Ishikawa (cell line): Measurements from ENCODE around the gene SLC48A1.

Experiments
- CEBPB ChIP-seq: IDR thresholded peaks from 2 replicates; pipeline ENCODE4 v1.6.1; 2012
- CREB1 ChIP-seq: IDR thresholded peaks from 2 replicates; pipeline ENCODE4 v1.6.1; 2012; ENCODE audit warnings: low read depth
- EGR1 ChIP-seq: IDR thresholded peaks from 2 replicates; pipeline ENCODE4 v1.6.1; 2012
- EP300 ChIP-seq: IDR thresholded peaks from 2 replicates; pipeline ENCODE4 v1.6.1; 2012; ENCODE audit warnings: borderline replicate concordance
- FOXM1 ChIP-seq: IDR thresholded peaks from 2 replicates; pipeline ENCODE4 v1.6.1; 2012; ENCODE audit warnings: low read depth, borderline replicate concordance
- NFIC ChIP-seq: IDR thresholded peaks from 2 replicates; pipeline ENCODE4 v1.6.1; 2012
- RAD21 ChIP-seq: IDR thresholded peaks from 2 replicates; pipeline ENCODE4 v1.6.1; 2012; ENCODE audit warnings: low read depth
- REST ChIP-seq: IDR thresholded peaks from 2 replicates; pipeline ENCODE4 v1.6.1; 2012; ENCODE audit warnings: low read depth, mild to moderate bottlenecking
- TAF1 ChIP-seq: IDR thresholded peaks from 2 replicates; pipeline ENCODE4 v1.6.1; 2012; ENCODE audit warnings: low read depth, mild to moderate bottlenecking
- TCF12 ChIP-seq: IDR thresholded peaks from 2 replicates; pipeline ENCODE4 v1.6.1; 2012; ENCODE audit warnings: low read depth
- TEAD4 ChIP-seq: IDR thresholded peaks from 2 replicates; pipeline ENCODE4 v1.6.1; 2012
- YY1 ChIP-seq: IDR thresholded peaks from 2 replicates; pipeline ENCODE4 v1.6.1; 2012; ENCODE audit warnings: low read depth
- ZBTB7A ChIP-seq: IDR thresholded peaks from 2 replicates; pipeline ENCODE4 v1.6.1; 2012; ENCODE audit warnings: low read depth
- TF ChIP-seq, protein P1 (sequence below): IDR thresholded peaks from 2 replicates; pipeline ENCODE4 v1.6.1; 2012
- TF ChIP-seq, protein P2 (sequence below): IDR thresholded peaks from 2 replicates; pipeline ENCODE4 v1.6.1; 2012

Gene SLC48A1

DNA sequence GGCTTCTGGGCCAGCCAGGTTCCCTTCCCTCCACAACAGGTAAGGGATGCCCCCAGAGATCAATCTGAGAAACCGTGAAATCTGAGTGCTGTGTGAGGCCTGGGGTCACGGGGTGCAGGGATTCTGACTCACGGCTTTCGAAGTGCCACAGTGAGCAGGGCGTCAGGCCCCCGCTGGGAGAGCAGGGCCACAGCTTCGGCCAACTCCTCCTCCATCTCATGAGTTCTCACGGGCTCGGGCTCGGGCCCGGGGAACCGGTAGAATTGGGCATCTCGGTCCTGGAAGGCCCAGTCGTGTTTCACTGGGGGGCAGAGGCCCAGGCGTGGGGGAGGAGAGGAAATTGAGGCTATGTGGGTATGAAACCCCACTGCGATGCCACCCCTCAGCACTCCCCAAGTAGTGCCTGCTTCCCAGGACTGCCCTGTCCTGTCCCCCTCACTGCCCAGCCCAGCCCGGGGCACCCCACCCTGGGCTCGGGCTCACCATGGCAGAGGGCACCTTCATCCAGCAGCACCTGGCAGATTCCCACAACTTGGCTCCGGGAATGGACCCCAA lies 22.0 kb upstream of the SLC48A1 start:
- no peak for TF ChIP-seq TCF12
- TF ChIP-seq, protein P1, sequence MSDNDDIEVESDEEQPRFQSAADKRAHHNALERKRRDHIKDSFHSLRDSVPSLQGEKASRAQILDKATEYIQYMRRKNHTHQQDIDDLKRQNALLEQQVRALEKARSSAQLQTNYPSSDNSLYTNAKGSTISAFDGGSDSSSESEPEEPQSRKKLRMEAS = no peak
- no peak for TF ChIP-seq CEBPB
- TF ChIP-seq YY1 = no peak
- TF ChIP-seq ZBTB7A = no peak
- no peak for TF ChIP-seq RAD21
- TF ChIP-seq FOXM1 = no peak
- no peak for TF ChIP-seq TAF1
- no peak for TF ChIP-seq EP300
- TF ChIP-seq, protein P2, sequence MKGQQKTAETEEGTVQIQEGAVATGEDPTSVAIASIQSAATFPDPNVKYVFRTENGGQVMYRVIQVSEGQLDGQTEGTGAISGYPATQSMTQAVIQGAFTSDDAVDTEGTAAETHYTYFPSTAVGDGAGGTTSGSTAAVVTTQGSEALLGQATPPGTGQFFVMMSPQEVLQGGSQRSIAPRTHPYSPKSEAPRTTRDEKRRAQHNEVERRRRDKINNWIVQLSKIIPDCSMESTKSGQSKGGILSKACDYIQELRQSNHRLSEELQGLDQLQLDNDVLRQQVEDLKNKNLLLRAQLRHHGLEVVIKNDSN = no peak
- TF ChIP-seq TEAD4 = no peak
- no peak for TF ChIP-seq NFIC
- TF ChIP-seq REST = no peak
- TF ChIP-seq CREB1 = no peak
- TF ChIP-seq EGR1 = no peak

DNA sequence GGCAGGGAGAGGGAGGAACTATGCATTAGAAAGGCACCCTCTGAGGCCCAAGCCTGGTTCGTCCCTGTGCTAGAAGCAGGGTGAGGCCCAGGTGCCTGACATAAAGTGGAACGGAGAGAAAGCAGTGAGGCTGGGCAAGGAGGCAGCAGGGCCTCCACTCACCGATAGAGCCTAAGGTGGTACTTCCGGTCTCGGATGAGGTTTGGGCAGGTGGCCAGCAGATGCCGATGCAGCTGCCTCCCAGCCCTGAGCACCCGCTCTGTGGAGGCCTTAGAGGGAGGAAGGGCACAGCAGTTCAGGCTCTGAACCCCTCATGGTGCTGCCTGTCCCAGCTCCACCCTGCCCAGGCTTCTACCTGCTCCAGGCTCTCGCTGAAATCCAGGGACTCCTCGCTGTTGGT lies 21.5 kb upstream of the SLC48A1 start:
- TF ChIP-seq TAF1 (no peak), REST (no peak), EP300 (no peak), YY1 (no peak), CREB1 (no peak)
- TF ChIP-seq, protein P1 = no peak

DNA sequence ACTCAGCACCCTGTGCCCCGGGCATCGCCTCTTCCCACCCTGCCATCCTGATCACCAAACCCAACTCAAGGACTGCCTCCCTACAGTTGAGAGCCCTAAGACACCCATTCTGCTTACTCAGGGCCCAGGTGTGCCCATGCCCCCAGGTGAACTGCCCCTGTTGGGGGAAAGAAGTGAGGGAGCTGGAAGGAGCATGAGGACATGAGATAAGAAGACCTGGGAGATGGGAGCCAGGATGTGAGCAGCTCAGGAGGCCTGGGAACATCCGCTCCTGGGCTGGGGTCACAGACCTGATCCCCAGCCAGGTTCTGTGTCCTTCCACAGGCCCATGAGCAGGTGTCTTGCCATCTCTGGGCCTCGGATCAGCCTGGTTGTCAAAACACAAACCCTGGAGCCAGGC lies 20.9 kb upstream of the SLC48A1 start:
- TF ChIP-seq, protein P1 = no peak
- no peak for TF ChIP-seq TAF1

DNA sequence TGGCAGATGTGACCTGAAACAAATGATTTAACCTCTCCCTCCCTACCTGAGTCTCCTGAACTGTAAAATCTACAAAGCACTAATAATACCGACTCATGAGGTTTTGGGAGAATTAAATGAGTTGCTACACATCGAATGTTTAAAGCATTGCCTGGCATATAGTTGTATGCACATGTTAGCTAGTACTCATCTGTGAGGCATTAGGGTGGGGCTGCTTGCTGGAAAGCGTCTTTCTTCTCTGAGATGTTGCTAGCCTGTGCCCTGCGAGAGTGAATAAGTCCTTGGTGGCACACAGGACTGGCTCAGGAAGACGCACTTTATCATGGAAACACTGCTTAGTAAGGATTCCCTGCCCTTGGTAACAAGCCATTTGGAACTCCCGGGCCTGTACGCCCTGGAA lies 20.5 kb upstream of the SLC48A1 start:
- TF ChIP-seq FOXM1 = no peak
- no peak for TF ChIP-seq ZBTB7A
- no peak for TF ChIP-seq TCF12
- no peak for TF ChIP-seq TAF1
- no peak for TF ChIP-seq CEBPB
- no peak for TF ChIP-seq CREB1
- TF ChIP-seq, protein P2 = no peak
- no peak for TF ChIP-seq NFIC
- TF ChIP-seq REST = no peak
- TF ChIP-seq RAD21 = no peak
- TF ChIP-seq, protein P1 = no peak
- TF ChIP-seq EGR1 = no peak
- no peak for TF ChIP-seq YY1
